Mucosa of stomach (tissue), 1 donor: ENCODE measurements around the gene SMTNL1.

ENCODE experiments used
- H3K27me3 ChIP-seq: one replicate; pipeline ENCODE4 v1.7.0; 2013; ENCODE audit warnings: mild to moderate bottlenecking, low read length; ENCODE audit not compliant: control insufficient read depth, insufficient read depth
- H3K36me3 ChIP-seq: one replicate; pipeline ENCODE4 v1.7.0; 2013; ENCODE audit warnings: low read length; ENCODE audit not compliant: control insufficient read depth, insufficient read depth
- H3K4me1 ChIP-seq: one replicate; pipeline ENCODE4 v1.7.0; 2013; ENCODE audit warnings: mild to moderate bottlenecking, low read length; ENCODE audit not compliant: control insufficient read depth, insufficient read depth
- H3K4me3 ChIP-seq: one replicate; pipeline ENCODE4 v1.7.0; 2013; ENCODE audit warnings: low read length
- H3K9ac ChIP-seq: one replicate; pipeline ENCODE4 v1.7.0; 2013; ENCODE audit warnings: mild to moderate bottlenecking, low read length, moderate library complexity
- H3K9me3 ChIP-seq: one replicate; pipeline ENCODE4 v1.7.0; 2013; ENCODE audit warnings: mild to moderate bottlenecking, low read length, moderate library complexity; ENCODE audit not compliant: control insufficient read depth
- donor health status: Pancreatic carcinoma.

The SMTNL1 gene

DNA sequence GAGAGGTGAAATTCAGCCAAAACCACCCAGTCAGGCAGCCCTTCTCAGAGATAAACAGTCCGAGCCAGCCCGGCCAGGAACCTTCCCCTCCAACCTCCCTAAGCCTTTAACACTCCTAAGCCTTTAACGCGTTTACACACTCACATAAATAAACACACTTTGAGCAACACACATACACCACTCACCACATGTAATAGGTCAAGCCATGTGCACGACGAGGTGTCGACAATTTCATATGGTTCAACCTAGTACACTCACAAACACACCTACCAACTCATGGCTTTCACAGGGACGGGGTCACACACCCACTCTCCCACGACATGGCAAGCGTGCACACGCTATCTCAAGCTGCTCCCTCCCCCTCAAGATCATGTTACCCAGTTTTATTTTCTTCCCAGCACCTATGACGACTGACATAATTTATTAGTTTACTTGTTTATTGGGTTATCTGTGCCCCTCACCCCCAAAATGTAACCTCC is 37.4 kb upstream of the SMTNL1 start:
- no peaks in the 10 kb centered on the region for H3K36me3 ChIP-seq
- no peaks in the 10 kb centered on the region for H3K9me3 ChIP-seq
- peaks cover 51% of the 10 kb centered on the region for H3K4me1 ChIP-seq
- H3K9ac ChIP-seq, result no peak overlapping the region
- H3K27me3 ChIP-seq, result no peaks in the 10 kb centered on the region
- H3K4me3 ChIP-seq, result peak overlapping the region; percentile 18

DNA sequence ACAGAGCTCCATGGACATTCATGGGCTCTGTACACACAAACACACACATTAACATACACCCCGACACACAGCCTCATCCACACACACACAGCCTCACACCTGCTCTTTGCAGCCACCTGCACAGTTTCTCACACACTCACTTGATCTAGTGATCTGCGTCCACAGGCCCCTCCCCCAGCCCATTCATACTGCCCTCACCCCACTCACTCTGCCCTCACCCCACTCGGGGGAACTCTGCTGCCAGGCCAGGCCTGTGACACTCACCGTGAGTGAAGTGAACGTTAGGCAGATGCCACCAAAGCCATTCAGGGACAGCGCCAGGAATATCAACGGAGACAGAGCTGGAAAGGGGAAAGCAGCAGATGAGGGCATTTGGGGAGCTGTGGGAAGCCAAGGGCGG is 36.9 kb upstream of the SMTNL1 start:
- Histone ChIP-seq H3K4me1 (peaks cover 51% of the 10 kb centered on the region), H3K9ac (no peak overlapping the region), H3K27me3 (no peaks in the 10 kb centered on the region), H3K4me3 (no peak overlapping the region), H3K9me3 (no peaks in the 10 kb centered on the region), H3K36me3 (no peaks in the 10 kb centered on the region)

DNA sequence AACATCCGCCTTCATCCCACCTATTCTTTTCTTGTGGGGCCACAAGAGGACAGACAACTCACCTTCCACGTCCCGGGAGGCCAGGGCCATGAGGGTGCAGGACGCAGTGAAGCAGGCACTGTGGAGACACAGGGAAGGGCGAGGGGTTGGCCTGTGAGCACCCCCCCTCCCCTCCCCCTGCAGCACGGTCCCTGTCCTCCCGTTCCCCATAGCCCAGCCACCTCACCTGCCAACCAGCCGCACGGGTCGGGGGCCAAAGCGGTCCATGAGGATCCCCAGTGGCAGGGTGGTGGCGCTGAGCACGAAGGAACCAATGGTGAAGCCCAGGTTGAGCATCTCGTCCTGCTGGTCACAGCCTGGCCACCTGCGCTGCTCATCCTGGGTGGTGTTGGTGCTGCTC is 36.5 kb upstream of the SMTNL1 start:
- Histone ChIP-seq H3K4me1 (peaks cover 51% of the 10 kb centered on the region), H3K9me3 (no peaks in the 10 kb centered on the region)

DNA sequence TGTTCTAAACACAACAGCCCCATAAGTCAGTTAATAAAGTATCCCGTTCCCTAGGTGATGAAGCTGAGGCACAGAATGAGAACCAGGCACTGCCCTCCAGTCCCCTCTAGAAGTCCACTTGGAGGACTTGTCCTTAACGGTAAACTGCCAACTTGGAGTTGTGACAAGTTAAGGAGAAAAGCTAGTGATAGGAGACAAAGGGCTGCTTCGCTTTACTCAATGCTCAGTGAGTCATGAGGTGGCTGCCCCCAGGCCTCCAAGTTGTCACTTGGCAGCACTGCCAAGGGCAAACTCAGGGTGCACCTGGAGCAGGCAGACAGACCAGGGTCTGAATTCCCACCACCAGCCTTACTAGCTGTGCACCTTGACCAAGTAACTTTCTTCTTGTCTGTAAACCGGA is 35.4 kb upstream of the SMTNL1 start:
- peaks cover 44% of the 10 kb centered on the region for H3K4me1 ChIP-seq
- H3K9ac ChIP-seq, result no peak overlapping the region
- no peaks in the 10 kb centered on the region for H3K27me3 ChIP-seq
- no peaks in the 10 kb centered on the region for H3K36me3 ChIP-seq
- no peaks in the 10 kb centered on the region for H3K9me3 ChIP-seq
- H3K4me3 ChIP-seq, result no peak overlapping the region

More for the DNA sequence above, 36.5 kb upstream of the SMTNL1 start:
- H3K4me3 ChIP-seq, result no peak overlapping the region
- H3K9ac ChIP-seq, result no peak overlapping the region
- no peaks in the 10 kb centered on the region for H3K36me3 ChIP-seq
- no peaks in the 10 kb centered on the region for H3K27me3 ChIP-seq

DNA sequence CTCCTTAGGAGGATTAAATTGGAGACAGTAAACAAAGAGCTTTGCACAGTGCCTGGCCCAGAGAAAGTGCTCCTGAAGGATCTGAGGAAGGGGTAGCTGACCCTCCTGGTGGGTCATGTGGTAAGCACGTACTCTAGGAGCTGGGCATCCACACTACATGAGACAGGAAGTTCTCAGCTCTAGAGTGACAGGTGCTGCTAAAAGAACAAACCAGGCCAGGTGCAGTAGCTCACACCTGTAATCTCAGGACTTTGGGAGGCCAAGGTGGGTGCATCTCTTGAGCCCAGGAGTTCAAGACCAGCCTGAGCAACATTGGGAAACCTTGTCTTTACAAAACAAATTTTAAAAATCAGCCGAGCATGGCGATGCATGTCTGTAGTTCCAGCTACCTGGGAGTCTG is 35.0 kb upstream of the SMTNL1 start:
- H3K4me1 ChIP-seq, result peaks cover 40% of the 10 kb centered on the region
- no peaks in the 10 kb centered on the region for H3K9me3 ChIP-seq
- H3K4me3 ChIP-seq, result no peak overlapping the region
- no peaks in the 10 kb centered on the region for H3K36me3 ChIP-seq
- no peaks in the 10 kb centered on the region for H3K27me3 ChIP-seq
- no peak overlapping the region for H3K9ac ChIP-seq

DNA sequence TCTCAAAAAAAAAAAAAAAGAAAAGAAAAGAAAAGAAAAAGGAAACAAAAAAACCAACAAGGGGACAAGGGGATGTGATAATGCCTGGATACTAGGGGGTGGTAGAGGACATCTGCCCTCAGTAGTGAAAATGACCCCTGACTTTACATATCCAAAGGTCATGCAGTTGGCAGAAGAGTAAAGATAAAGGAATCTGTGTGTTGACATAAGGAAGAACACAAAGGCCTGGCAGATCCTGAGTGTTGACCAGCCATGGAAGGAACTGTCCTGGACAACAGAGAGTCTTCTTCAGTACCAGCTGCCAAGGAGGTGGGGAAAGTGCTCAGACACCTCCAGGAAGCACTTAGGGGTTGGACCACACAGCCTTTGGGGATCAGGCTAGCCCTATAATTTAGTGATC is 34.5 kb upstream of the SMTNL1 start:
- H3K36me3 ChIP-seq, result no peaks in the 10 kb centered on the region
- peaks cover 35% of the 10 kb centered on the region for H3K4me1 ChIP-seq
- no peaks in the 10 kb centered on the region for H3K9me3 ChIP-seq
- no peaks in the 10 kb centered on the region for H3K27me3 ChIP-seq
- H3K4me3 ChIP-seq, result no peak overlapping the region
- no peak overlapping the region for H3K9ac ChIP-seq

DNA sequence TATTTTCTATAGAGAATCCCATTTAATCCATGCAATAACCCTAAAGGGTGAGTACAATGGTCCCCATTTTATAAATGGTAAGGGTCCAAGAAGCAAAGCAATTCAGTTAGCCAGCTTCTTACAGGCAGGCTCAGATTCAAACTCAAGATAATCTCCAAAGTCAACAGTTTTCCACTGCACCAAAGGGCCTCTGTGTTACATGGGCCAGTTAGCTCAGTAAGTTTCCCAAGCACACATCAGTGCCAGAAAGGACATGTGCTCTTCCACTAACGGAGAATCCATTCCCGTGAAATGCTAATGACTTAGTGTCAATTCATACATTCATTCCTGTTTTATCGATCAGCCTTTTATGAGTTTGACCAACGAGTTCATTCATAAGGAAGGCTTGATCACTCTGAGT is 32.9 kb upstream of the SMTNL1 start:
- Histone ChIP-seq H3K9me3 (no peaks in the 10 kb centered on the region), H3K4me1 (peaks cover 19% of the 10 kb centered on the region), H3K36me3 (no peaks in the 10 kb centered on the region)

DNA sequence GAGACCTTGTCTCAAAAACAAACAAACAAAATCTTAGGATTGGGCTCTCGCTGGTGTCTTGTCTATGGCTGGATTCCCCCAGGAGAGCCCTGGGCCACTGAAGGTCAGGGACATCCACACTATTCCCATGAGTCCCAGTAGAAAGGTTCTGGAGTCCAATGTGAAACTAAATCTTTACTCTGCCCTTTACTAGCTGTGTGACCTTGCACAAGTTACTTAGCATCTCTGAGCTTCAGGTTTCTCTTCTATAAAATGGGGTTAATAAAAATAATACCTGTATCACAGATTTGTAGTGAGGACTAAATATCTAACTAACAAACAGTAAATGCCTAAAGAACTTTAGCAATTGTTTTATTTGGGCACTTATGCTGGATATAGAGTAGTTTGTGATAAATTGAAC is 30.9 kb upstream of the SMTNL1 start:
- H3K27me3 ChIP-seq, result no peaks in the 10 kb centered on the region
- no peak overlapping the region for H3K9ac ChIP-seq
- no peaks in the 10 kb centered on the region for H3K36me3 ChIP-seq
- peaks cover 6% of the 10 kb centered on the region for H3K4me1 ChIP-seq
- no peaks in the 10 kb centered on the region for H3K9me3 ChIP-seq
- H3K4me3 ChIP-seq, result no peak overlapping the region

More for the DNA sequence above, 32.9 kb upstream of the SMTNL1 start:
- Histone ChIP-seq H3K4me3 (no peak overlapping the region), H3K27me3 (no peaks in the 10 kb centered on the region), H3K9ac (no peak overlapping the region)

DNA sequence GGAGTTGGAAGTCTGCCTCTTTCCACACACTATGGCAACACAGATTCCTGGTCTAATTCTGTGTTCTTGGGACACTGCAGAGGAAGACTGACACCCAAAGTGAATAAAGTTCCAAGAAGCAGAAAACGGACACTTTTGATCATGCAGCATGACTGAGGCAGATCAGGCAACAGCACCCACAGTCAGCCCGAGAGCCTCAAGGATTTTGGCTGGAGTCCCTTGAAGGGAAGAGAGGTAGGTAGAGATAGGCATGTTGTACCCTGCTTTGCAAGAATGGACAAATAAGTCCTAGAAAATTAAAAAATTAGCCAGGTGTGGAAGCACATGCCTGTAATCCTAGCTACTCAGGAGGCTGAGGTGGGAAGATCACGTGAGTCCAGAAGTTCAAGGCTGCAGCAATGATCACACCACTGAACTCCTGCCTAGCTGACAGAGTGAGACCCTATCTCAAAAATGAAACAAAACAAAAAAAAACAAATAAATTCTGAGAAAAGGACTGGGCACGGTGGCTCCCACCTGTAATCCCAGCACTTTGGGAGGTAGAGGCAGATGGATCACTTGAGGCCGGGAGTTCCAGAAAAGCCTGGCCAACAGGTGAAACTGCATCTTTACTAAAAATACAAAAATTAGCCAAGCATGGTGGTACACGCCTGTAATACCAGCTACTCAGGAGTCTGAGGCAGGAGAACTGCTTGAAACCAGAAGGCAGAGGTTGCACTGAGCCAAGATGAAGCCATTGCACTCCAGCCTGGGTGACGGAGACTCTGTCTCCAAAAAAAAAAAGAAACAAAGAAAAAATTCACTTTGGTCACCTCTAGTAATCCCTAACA is 28.8 kb upstream of the SMTNL1 start:
- Histone ChIP-seq H3K4me3 (no peak overlapping the region), H3K27me3 (no peaks in the 10 kb centered on the region), H3K4me1 (peaks cover 1% of the 10 kb centered on the region), H3K9me3 (no peaks in the 10 kb centered on the region), H3K36me3 (no peaks in the 10 kb centered on the region), H3K9ac (no peak overlapping the region)

DNA sequence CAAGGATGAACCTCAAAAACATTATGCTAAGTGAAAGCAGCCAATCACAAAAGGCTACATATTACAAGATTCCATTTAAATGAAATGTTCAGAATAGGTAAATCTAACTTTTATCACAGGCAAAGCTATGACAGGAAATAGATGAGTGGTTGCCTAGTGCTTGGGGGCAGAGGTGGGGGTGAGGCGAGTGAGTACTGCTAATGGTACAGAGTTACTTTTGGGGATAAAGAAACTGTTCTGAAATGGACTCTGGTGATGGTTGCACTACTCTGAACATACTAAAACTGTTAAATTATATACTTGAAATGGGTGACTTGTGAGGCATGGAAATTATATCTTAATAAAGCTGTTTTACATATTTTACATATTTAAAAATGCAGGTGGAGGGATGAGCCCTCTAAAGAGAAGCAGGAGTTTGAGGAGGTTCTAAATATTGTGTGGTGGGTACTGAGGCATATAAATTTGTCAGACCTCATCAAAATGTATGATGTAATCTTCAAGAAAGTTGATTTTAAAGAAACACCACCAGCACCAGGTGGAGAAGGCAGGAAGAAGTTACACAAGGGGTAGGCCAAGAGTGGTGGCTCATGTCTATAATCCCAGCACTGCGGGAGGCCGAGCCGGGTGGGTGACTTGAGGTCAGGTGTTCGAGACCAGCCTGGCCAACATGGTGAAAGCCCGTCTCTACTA is 25.5 kb upstream of the SMTNL1 start:
- H3K9me3 ChIP-seq, result no peaks in the 10 kb centered on the region
- H3K4me3 ChIP-seq, result no peak overlapping the region
- H3K9ac ChIP-seq, result no peak overlapping the region
- H3K27me3 ChIP-seq, result no peaks in the 10 kb centered on the region
- H3K4me1 ChIP-seq, result peaks cover 14% of the 10 kb centered on the region
- H3K36me3 ChIP-seq, result no peaks in the 10 kb centered on the region

DNA sequence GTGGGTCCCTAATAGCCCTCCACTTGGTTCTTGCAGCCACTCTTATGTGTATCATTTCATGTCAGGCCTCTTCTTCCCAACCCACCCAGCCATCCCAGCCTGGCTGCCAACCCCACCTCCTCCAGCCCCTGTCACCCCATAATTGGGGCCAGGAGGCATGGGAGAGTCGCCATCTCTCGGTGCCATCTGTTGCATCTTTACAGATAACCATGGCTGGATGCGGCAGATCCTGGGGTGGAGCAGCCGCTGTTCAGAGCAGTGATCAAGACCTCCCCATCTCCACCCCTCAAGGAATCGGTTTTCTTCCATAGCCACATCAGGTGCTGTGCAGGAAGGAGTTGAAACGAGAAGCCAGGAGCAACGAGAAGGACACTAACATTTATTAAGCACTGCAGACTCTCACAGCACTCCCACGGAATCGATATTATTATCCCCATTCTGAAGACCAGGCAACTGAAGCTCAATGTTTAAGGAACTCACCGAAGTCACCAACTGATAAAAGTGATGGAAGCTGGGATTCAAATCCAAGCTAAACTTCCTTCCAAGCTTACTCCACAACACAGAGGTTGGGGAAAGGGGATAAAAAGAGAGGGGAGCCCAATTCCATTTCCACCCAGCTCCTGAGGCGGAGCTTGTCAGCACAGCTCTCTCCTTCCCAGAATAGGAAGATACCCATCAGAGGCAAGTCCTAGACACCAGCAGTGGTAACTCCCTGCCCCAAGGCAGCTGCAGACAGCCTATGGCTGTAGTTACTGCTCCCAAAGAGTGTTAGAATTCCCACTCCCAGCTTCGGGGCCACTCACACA is 24.5 kb upstream of the SMTNL1 start:
- no peaks in the 10 kb centered on the region for H3K27me3 ChIP-seq
- H3K4me3 ChIP-seq, result no peak overlapping the region

DNA sequence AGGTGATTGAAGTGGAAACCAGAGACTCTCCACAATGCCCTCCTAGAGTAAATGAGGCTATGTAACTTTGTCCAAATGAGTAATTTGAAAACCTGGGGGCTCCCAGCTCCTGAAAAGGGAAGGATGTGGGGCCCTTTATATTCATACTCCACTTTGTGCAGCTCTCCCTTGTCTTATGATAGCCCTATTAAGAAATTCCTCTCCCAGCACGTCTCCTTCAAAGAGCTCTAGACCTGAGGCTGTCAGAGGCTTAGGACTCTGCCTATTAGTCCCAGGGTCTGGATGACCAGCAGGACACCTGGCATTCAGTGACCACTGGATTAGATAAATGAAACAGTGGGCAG is 24.0 kb upstream of the SMTNL1 start:
- no peak overlapping the region for H3K4me3 ChIP-seq
- no peaks in the 10 kb centered on the region for H3K9me3 ChIP-seq
- H3K4me1 ChIP-seq, result peaks cover 14% of the 10 kb centered on the region
- H3K9ac ChIP-seq, result no peak overlapping the region
- no peaks in the 10 kb centered on the region for H3K36me3 ChIP-seq
- no peaks in the 10 kb centered on the region for H3K27me3 ChIP-seq

More for the DNA sequence above, 24.5 kb upstream of the SMTNL1 start:
- Histone ChIP-seq H3K4me1 (peaks cover 14% of the 10 kb centered on the region), H3K9ac (no peak overlapping the region), H3K9me3 (no peaks in the 10 kb centered on the region), H3K36me3 (no peaks in the 10 kb centered on the region)
